ENCODE measurements around the gene GPD2.
"Not testable (repeated sequence)": the region's sequence is repeated elsewhere in the genome, so short reads cannot be mapped to it uniquely, and the experiment has no call there.

The GPD2 gene

GRCh38 chr2:156592809-156593593 lies 156.8 kb downstream of the GPD2 start:
- no peak for DNase-seq

- DNase-seq, result no peak
These were observed 157.4 kb downstream of the GPD2 start for GRCh38 chr2:156593594-156593921.

- no peak for DNase-seq
These were observed 162.4 kb downstream of the GPD2 start for GRCh38 chr2:156598563-156598962.

- no peak for DNase-seq
These were observed 164.0 kb downstream of the GPD2 start for GRCh38 chr2:156600196-156600595.

GRCh38 chr2:156601855-156602551 lies 165.8 kb downstream of the GPD2 start:
- DNase-seq, result no peak

GRCh38 chr2:156602552-156602933 lies 166.4 kb downstream of the GPD2 start:
- no peak for DNase-seq

- DNase-seq, result no peak
These were observed 179.7 kb downstream of the GPD2 start for GRCh38 chr2:156615836-156616322.

- not testable (repeated sequence) for DNase-seq
These were observed 181.9 kb downstream of the GPD2 start for GRCh38 chr2:156618071-156618470.

GRCh38 chr2:156619021-156619539 lies 182.9 kb downstream of the GPD2 start:
- no peak for DNase-seq

GRCh38 chr2:156622491-156622890 lies 186.3 kb downstream of the GPD2 start:
- no peak for DNase-seq

GRCh38 chr2:156625360-156626170 lies 189.4 kb downstream of the GPD2 start:
- no peak for DNase-seq

- DNase-seq, result no peak
These were observed 190.8 kb downstream of the GPD2 start for GRCh38 chr2:156626931-156627330.

GRCh38 chr2:156630579-156631337 lies 194.6 kb downstream of the GPD2 start:
- no peak for DNase-seq

GRCh38 chr2:156635646-156636045 lies 199.5 kb downstream of the GPD2 start:
- DNase-seq, result no peak
